ENCODE measurements around the gene YPEL3.
"Not testable (repeated sequence)": the region's sequence is repeated elsewhere in the genome, so short reads cannot be mapped to it uniquely, and the experiment has no call there.

YPEL3 gene

GRCh38 chr16:30096105-30096861 is at the start of gene YPEL3:
Gene YPEL3 (minus strand): TSS chr16:30096213. CDS start chr16:30095482, 731 bp downstream.
- DNase-seq: peak; percentile 77 to 85

GRCh38 chr16:30145657-30146056 is 49.6 kb upstream of the YPEL3 start:
- no peak for DNase-seq

GRCh38 chr16:30144917-30145316 is 48.9 kb upstream of the YPEL3 start:
- no peak for DNase-seq

- no peak for DNase-seq
Measured at GRCh38 chr16:30144017-30144416, 48.0 kb upstream of the YPEL3 start.

- DNase-seq: no peak
Measured at GRCh38 chr16:30143347-30143702, 47.3 kb upstream of the YPEL3 start.

- DNase-seq: peak; percentile 4 to 12
Measured at GRCh38 chr16:30142672-30143346, 46.8 kb upstream of the YPEL3 start.

GRCh38 chr16:30141750-30142149 is 45.7 kb upstream of the YPEL3 start:
- no peak for DNase-seq

GRCh38 chr16:30139583-30140481 is 43.8 kb upstream of the YPEL3 start:
- DNase-seq: no peak

GRCh38 chr16:30137897-30138296 is 41.9 kb upstream of the YPEL3 start:
- no peak for DNase-seq

GRCh38 chr16:30136971-30137605 is 41.1 kb upstream of the YPEL3 start:
- no peak for DNase-seq

GRCh38 chr16:30132591-30132990 is 36.6 kb upstream of the YPEL3 start:
- DNase-seq: no peak

- DNase-seq: no peak
Measured at GRCh38 chr16:30131869-30132475, 36.0 kb upstream of the YPEL3 start.

- DNase-seq: no peak
Measured at GRCh38 chr16:30127993-30128392, 32.0 kb upstream of the YPEL3 start.

GRCh38 chr16:30125690-30126089 is 29.7 kb upstream of the YPEL3 start:
- DNase-seq: not testable (repeated sequence)

GRCh38 chr16:30124985-30125379 is 29.0 kb upstream of the YPEL3 start:
- DNase-seq: no peak

- peak in 1 of 2 donors; percentile 13 for DNase-seq
Measured at GRCh38 chr16:30122604-30123160, 26.7 kb upstream of the YPEL3 start.

- DNase-seq: no peak
Measured at GRCh38 chr16:30121741-30122571, 25.9 kb upstream of the YPEL3 start.

GRCh38 chr16:30120340-30121105 is 24.5 kb upstream of the YPEL3 start:
- DNase-seq: no peak

- DNase-seq: no peak
Measured at GRCh38 chr16:30119428-30119827, 23.4 kb upstream of the YPEL3 start.

- DNase-seq: no peak
Measured at GRCh38 chr16:30117768-30118167, 21.8 kb upstream of the YPEL3 start.
